HepG2 (cell line): ENCODE results near the gene SUSD3. TPM values are rescaled to one million over a fixed set of nuclear protein-coding genes. Genes with fewer than 3 reads are reported as not detected.
A peak's percentile ranks its signal among the peaks of the same experiment; 100 is the strongest.

Experiments used
- CBX5 ChIP-seq: sonication (generic); formaldehyde crosslinking; IDR thresholded peaks from 2 replicates; pipeline ENCODE4 v1.4.0; 2020; ENCODE audit warnings: missing genetic modification reagents, borderline replicate concordance
- ELF3 ChIP-seq: IDR thresholded peaks from 2 replicates; pipeline ENCODE4 v1.6.1; 2016; ENCODE audit warnings: missing genetic modification reagents, missing compliant biosample characterization
- HCFC1 ChIP-seq: fragments of 150-350 bp; IDR thresholded peaks from 2 replicates; pipeline ENCODE4 v1.6.1; 2014; ENCODE audit warnings: low read depth, low read length
- HDAC6 ChIP-seq: fragments of 200-600 bp; sonication (generic); IDR thresholded peaks from 2 replicates; pipeline ENCODE4 v1.7.0; 2017; ENCODE audit warnings: mild to moderate bottlenecking, antibody characterized with exemption, low read length, low read depth
- HINFP ChIP-seq: sonication (generic); formaldehyde crosslinking; IDR thresholded peaks from 2 replicates; pipeline ENCODE4 v1.4.0; 2020; ENCODE audit warnings: low read depth, mild to moderate bottlenecking, missing genetic modification reagents
- NAIF1 ChIP-seq: sonication (generic); formaldehyde crosslinking; IDR thresholded peaks from 2 replicates; pipeline ENCODE4 v1.5.0; 2020; ENCODE audit warnings: mild to moderate bottlenecking, missing genetic modification reagents, borderline replicate concordance
- NR2C2 ChIP-seq: sonication (generic); formaldehyde crosslinking; IDR thresholded peaks from 2 replicates; pipeline ENCODE4 v1.4.0; 2020; ENCODE audit warnings: missing genetic modification reagents, mild to moderate bottlenecking, moderate library complexity, borderline replicate concordance
- SMARCE1 ChIP-seq: fragments of 450-650 bp; IDR thresholded peaks from 2 replicates; pipeline ENCODE4 v1.6.1; 2017; ENCODE audit warnings: borderline replicate concordance
- SMYD3 ChIP-seq: sonication (generic); formaldehyde crosslinking; IDR thresholded peaks from 2 replicates; pipeline ENCODE4 v1.8.1; 2023; ENCODE audit warnings: mild to moderate bottlenecking, missing genetic modification reagents
- SNAPC2 ChIP-seq: sonication (generic); formaldehyde crosslinking; IDR thresholded peaks from 2 replicates; pipeline ENCODE4 v1.8.1; 2022; ENCODE audit warnings: mild to moderate bottlenecking, missing genetic modification reagents
- SP2 ChIP-seq: sonication (generic); formaldehyde crosslinking; IDR thresholded peaks from 2 replicates; pipeline ENCODE4 v1.5.1; 2020; ENCODE audit warnings: mild to moderate bottlenecking, missing genetic modification reagents
- SRSF4 ChIP-seq: fragments of 200-400 bp; formaldehyde crosslinking; IDR thresholded peaks from one replicate; pipeline ENCODE4 v1.6.1; 2018; ENCODE audit warnings: mild to moderate bottlenecking, low read depth, low read length, moderate library complexity; ENCODE audit not compliant: poor library complexity, severe bottlenecking
- STAT5B ChIP-seq: sonication (generic); formaldehyde crosslinking; IDR thresholded peaks from 2 replicates; pipeline ENCODE4 v1.4.0; 2020; ENCODE audit warnings: missing genetic modification reagents
- ZIK1 ChIP-seq: sonication (generic); formaldehyde crosslinking; IDR thresholded peaks from 2 replicates; pipeline ENCODE4 v1.5.0; 2020; ENCODE audit warnings: mild to moderate bottlenecking, low read depth, missing genetic modification reagents, borderline replicate concordance
- ZNF101 ChIP-seq: sonication (generic); formaldehyde crosslinking; IDR thresholded peaks from 2 replicates; pipeline ENCODE4 v1.4.0; 2020; ENCODE audit warnings: mild to moderate bottlenecking, low read depth, missing genetic modification reagents, borderline replicate concordance
- ZNF17 ChIP-seq: sonication (generic); formaldehyde crosslinking; IDR thresholded peaks from 2 replicates; pipeline ENCODE4 v1.5.0; 2020; ENCODE audit warnings: mild to moderate bottlenecking, missing genetic modification reagents
- ZNF747 ChIP-seq: sonication (generic); formaldehyde crosslinking; IDR thresholded peaks from 2 replicates; pipeline ENCODE4 v1.8.1; 2023; ENCODE audit warnings: missing genetic modification reagents, mild to moderate bottlenecking, borderline replicate concordance
- ZSCAN21 ChIP-seq: sonication (generic); formaldehyde crosslinking; IDR thresholded peaks from 2 replicates; pipeline ENCODE4 v1.8.0; 2022; ENCODE audit warnings: mild to moderate bottlenecking, missing genetic modification reagents, moderate library complexity, borderline replicate concordance
- polyA plus RNA-seq, 8 experiments: library from polyadenylated mRNA; depleted of rRNA in 3 of 8; stranded (reverse) in 7 of 8; unstranded in 1 of 8; fragments of >200 nt; fragmentation: Illumina TruSeq in 4 of 8; extraction: Trizol in 4 of 8; gene quantifications; 2 replicates each; pipeline versions ENCODE4 v1.2.1 to v1.2.3, GENCODE V29; 2011 to 2016; ENCODE audit warnings: low read depth in 4 of 8, missing spikeins in 1 of 8, mixed read lengths in 1 of 8; ENCODE audit not compliant: insufficient read depth in 1 of 8
- total RNA-seq, 5 experiments: library from RNA; depleted of rRNA; stranded (reverse); fragments of >200 nt; fragmentation: Illumina TruSeq; extraction: Trizol; gene quantifications; 2 replicates each; pipeline ENCODE4 v1.2.3, GENCODE V29; 2016; ENCODE audit warnings: low read depth in 1 of 5
- TF ChIP-seq, protein P1 (sequence below), 2 experiments: sonication (generic) in 1 of 2; formaldehyde crosslinking in 1 of 2; IDR thresholded peaks; 2 replicates each; pipeline versions ENCODE4 v1.4.0 to v1.6.1; 2018 to 2020; ENCODE audit warnings: missing genetic modification reagents in 2 of 2, borderline replicate concordance in 1 of 2, low read depth in 1 of 2, mild to moderate bottlenecking in 1 of 2, missing biosample characterization in 1 of 2
- TF ChIP-seq, protein P2 (sequence below): sonication (generic); formaldehyde crosslinking; conservative IDR thresholded peaks from 2 replicates; pipeline ENCODE4 v1.4.0; 2020; ENCODE audit warnings: missing genetic modification reagents
- TF ChIP-seq, protein P3 (sequence below): sonication (generic); formaldehyde crosslinking; IDR thresholded peaks from 2 replicates; pipeline ENCODE4 v1.8.1; 2023; ENCODE audit warnings: mild to moderate bottlenecking, missing genetic modification reagents

SUSD3 gene
- total and polyA plus RNA-seq, 2 of the 13 experiments (the other 11 are each of a cell fraction or from before 2014, with no cell fraction given) = 7.0 to 9.1 TPM

DNA sequence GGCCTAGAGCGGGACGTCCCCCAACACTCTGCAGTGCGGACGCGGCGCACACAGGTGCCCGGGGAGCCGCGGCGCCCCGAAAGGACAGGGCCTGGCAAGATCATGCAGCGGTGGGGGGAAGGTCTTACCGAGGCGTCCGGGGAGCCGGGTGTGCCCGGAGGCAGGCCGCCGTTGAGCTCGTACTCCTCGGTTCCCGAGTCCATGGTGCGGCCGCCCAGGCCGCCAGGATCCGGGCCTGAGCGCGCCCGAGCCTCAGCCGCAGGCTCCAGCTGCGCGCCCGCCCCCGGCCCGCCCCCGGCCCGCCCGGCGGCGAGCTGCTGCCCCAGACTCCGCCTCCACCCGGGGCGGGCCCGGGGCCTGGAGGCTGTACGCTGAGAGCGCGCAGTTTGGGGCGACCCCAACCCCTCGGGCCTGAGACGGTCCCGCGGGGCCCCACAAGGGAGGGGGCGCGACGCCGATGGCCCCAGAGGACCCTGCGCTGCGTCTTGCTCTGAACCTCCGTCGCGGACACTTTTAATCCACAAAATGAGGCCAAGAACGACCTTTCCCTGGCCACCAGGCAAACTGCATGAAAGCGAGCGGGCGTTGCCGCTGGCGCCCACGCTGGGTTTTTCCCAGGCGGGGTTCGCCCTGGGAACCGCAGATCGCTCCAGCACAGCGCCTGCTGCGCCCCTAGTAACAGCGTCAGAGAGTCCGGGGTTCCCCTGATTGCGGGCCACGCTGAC, 75.7 kb downstream of the SUSD3 start, which contains the start of gene NINJ1 (continued):
- TF ChIP-seq ZSCAN21 (peak; percentile 40; the same call in 1 of the 2 replicates), SNAPC2 (no peak), SMARCE1 (no peak), HCFC1 (no peak), ZNF17 (CRISPR knock-in tag) (no peak), STAT5B (no peak), NR2C2 (no peak), SP2 (CRISPR knock-in tag) (no peak), ZNF101 (CRISPR knock-in tag) (no peak), SMYD3 (CRISPR knock-in tag) (no peak), NAIF1 (CRISPR knock-in tag) (0 out of 2 replicates have a peak, but pooled peaks have one; percentile 29), ZIK1 (CRISPR knock-in tag) (no peak), CBX5 (CRISPR knock-in tag) (no peak), SRSF4 (no peak), HINFP (CRISPR knock-in tag) (peak; percentile 59; the same call in 1 of the 2 replicates), HDAC6 (no peak), ELF3 (CRISPR knock-in tag) (no peak), ZNF747 (CRISPR knock-in tag) (0 out of 2 replicates have a peak, but pooled peaks have one; percentile 33)
- TF ChIP-seq, protein P1, sequence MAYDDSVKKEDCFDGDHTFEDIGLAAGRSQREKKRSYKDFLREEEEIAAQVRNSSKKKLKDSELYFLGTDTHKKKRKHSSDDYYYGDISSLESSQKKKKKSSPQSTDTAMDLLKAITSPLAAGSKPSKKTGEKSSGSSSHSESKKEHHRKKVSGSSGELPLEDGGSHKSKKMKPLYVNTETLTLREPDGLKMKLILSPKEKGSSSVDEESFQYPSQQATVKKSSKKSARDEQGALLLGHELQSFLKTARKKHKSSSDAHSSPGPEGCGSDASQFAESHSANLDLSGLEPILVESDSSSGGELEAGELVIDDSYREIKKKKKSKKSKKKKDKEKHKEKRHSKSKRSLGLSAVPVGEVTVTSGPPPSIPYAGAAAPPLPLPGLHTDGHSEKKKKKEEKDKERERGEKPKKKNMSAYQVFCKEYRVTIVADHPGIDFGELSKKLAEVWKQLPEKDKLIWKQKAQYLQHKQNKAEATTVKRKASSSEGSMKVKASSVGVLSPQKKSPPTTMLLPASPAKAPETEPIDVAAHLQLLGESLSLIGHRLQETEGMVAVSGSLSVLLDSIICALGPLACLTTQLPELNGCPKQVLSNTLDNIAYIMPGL (CRISPR knock-in tag; IDR thresholded peaks at IDR 0.05; ENCODE audit: borderline replicate concordance in 1 of 2, low read depth in 1 of 2) = peak in 1 of 2 experiments; percentile 76; a peak in 2 of 4 replicates
- TF ChIP-seq, protein P2, sequence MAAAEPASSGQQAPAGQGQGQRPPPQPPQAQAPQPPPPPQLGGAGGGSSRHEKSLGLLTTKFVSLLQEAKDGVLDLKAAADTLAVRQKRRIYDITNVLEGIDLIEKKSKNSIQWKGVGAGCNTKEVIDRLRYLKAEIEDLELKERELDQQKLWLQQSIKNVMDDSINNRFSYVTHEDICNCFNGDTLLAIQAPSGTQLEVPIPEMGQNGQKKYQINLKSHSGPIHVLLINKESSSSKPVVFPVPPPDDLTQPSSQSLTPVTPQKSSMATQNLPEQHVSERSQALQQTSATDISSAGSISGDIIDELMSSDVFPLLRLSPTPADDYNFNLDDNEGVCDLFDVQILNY = no peak
- TF ChIP-seq, protein P3, sequence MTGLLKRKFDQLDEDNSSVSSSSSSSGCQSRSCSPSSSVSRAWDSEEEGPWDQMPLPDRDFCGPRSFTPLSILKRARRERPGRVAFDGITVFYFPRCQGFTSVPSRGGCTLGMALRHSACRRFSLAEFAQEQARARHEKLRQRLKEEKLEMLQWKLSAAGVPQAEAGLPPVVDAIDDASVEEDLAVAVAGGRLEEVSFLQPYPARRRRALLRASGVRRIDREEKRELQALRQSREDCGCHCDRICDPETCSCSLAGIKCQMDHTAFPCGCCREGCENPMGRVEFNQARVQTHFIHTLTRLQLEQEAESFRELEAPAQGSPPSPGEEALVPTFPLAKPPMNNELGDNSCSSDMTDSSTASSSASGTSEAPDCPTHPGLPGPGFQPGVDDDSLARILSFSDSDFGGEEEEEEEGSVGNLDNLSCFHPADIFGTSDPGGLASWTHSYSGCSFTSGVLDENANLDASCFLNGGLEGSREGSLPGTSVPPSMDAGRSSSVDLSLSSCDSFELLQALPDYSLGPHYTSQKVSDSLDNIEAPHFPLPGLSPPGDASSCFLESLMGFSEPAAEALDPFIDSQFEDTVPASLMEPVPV (CRISPR knock-in tag) = no peak
